Breast epithelium (tissue), 3 donors: ENCODE data around the gene MINDY3.

Source experiments
- CTCF ChIP-seq, 3 donors: fragments of 450-650 bp; IDR thresholded peaks; one replicate each; pipeline ENCODE4 v1.5.1; 2016 to 2017; ENCODE audit warnings: antibody characterized with exemption in 3 of 3, mild to moderate bottlenecking in 3 of 3, moderate library complexity in 3 of 3
- POLR2A ChIP-seq: fragments of 450-650 bp; IDR thresholded peaks from one replicate; pipeline ENCODE4 v1.6.1; 2016; ENCODE audit warnings: antibody characterized with exemption, mild to moderate bottlenecking, moderate library complexity
- POLR2AphosphoS5 ChIP-seq, 3 donors: sonication (generic); formaldehyde crosslinking; IDR thresholded peaks; one replicate each; pipeline ENCODE4 v1.6.1; 2017; ENCODE audit warnings: antibody characterized with exemption in 3 of 3

GRCh38 chr10:15860692-15861201, 440 bp upstream of the MINDY3 start:
- TF ChIP-seq CTCF (IDR thresholded peaks at IDR 0.05) = no peak
- peak in 1 of 3 donors; percentile 4 for TF ChIP-seq POLR2AphosphoS5 (IDR thresholded peaks at IDR 0.05)
- no peak for TF ChIP-seq POLR2A
